ENCODE results near the gene SPAG7.

SPAG7 gene

GRCh38 chr17:4949321-4950074 is 18.1 kb downstream of the SPAG7 start:
- TF ChIP-seq CTCF (IDR thresholded peaks at IDR 0.05; ENCODE audit: insufficient read depth, missing control alignments): no peak
- FAIRE-seq (no peak), DNase-seq (ENCODE audit: insufficient read length, low spot score) (peak; percentile 67)

GRCh38 chr17:4948931-4949320 is 18.7 kb downstream of the SPAG7 start:
- DNase-seq (ENCODE audit: insufficient read length, low spot score) (peak; percentile 81), FAIRE-seq (no peak)
- TF ChIP-seq CTCF (IDR thresholded peaks at IDR 0.05; ENCODE audit: insufficient read depth, missing control alignments): no peak

- no peak for TF ChIP-seq CTCF (IDR thresholded peaks at IDR 0.05; ENCODE audit: insufficient read depth, missing control alignments)
- FAIRE-seq (no peak), DNase-seq (ENCODE audit: insufficient read length, low spot score) (peak; percentile 76)
Measured at GRCh38 chr17:4948166-4948930, 19.3 kb downstream of the SPAG7 start, which contains the start of gene PFN1. PFN1 (minus strand) TSS chr17:4948530; CDS start chr17:4948394, 136 bp downstream.

GRCh38 chr17:4947411-4948165 is 20.0 kb downstream of the SPAG7 start:
- TF ChIP-seq CTCF (IDR thresholded peaks at IDR 0.05; ENCODE audit: insufficient read depth, missing control alignments): no peak
- FAIRE-seq (no peak), DNase-seq (ENCODE audit: insufficient read length, low spot score) (peak; percentile 59)

- TF ChIP-seq CTCF (IDR thresholded peaks at IDR 0.05; ENCODE audit: insufficient read depth, missing control alignments): no peak
- DNase-seq (ENCODE audit: insufficient read length, low spot score) (no peak), FAIRE-seq (no peak)
Measured at GRCh38 chr17:4947010-4947410, 20.6 kb downstream of the SPAG7 start.

- FAIRE-seq (no peak), DNase-seq (ENCODE audit: insufficient read length, low spot score) (no peak)
- no peak for TF ChIP-seq CTCF (IDR thresholded peaks at IDR 0.05; ENCODE audit: insufficient read depth, missing control alignments)
Measured at GRCh38 chr17:4946312-4946976, 21.2 kb downstream of the SPAG7 start.
